ENCODE results near the gene ABLIM2. TPM values are rescaled to one million over a fixed set of nuclear protein-coding genes. Genes with fewer than 3 reads are reported as not detected.

Gene ABLIM2
- total RNA-seq, 4 donors from 2014 or later = 10.6 to 31.7 (median 20.3) TPM

GRCh38 chr4:8171266-8171665, 12.7 kb upstream of the ABLIM2 start:
- intact Hi-C loops (cut with DNase I; ENCODE audit: low total_unique reads) = no loop called here
- H3K4me3 ChIP-seq (ENCODE audit: low read depth, poor library complexity, severe bottlenecking) = no peak overlapping the region
- WGBS, 2 donors = 93 to 94% methylated on average over 7 of the region's 7 CpGs
- no peak for TF ChIP-seq POLR2A (IDR thresholded peaks at IDR 0.05)
- TF ChIP-seq, protein P1, sequence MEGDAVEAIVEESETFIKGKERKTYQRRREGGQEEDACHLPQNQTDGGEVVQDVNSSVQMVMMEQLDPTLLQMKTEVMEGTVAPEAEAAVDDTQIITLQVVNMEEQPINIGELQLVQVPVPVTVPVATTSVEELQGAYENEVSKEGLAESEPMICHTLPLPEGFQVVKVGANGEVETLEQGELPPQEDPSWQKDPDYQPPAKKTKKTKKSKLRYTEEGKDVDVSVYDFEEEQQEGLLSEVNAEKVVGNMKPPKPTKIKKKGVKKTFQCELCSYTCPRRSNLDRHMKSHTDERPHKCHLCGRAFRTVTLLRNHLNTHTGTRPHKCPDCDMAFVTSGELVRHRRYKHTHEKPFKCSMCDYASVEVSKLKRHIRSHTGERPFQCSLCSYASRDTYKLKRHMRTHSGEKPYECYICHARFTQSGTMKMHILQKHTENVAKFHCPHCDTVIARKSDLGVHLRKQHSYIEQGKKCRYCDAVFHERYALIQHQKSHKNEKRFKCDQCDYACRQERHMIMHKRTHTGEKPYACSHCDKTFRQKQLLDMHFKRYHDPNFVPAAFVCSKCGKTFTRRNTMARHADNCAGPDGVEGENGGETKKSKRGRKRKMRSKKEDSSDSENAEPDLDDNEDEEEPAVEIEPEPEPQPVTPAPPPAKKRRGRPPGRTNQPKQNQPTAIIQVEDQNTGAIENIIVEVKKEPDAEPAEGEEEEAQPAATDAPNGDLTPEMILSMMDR (IDR thresholded peaks at IDR 0.05) = no peak
- DNase-seq (ENCODE audit: low spot score in 2 of 2) = no peak

DNA sequence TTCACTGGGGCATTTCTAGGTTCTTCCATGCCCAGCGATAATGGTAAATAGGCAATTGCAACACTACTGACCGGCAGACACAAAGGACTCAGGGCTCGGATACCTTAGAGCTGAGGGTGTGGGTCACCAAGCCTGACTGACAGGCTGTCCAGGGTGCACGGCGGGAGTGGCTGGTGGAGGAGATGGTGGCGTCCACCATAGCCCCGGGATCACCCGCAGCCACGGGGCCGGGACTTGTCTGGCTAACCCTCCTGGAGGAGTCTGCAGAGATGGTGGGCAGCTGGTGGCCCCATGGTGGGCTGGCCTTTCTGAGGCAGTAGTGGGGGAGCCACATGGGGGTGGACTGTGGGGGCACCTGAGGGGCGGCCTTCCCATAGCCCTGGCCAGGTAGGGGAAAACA, 11.7 kb upstream of the ABLIM2 start:
- H3K4me3 ChIP-seq (ENCODE audit: low read depth, poor library complexity, severe bottlenecking) = no peak overlapping the region
- TF ChIP-seq, protein P1 (IDR thresholded peaks at IDR 0.05) = no peak
- no peak for TF ChIP-seq POLR2A (IDR thresholded peaks at IDR 0.05)
- no peak for DNase-seq (ENCODE audit: low spot score in 2 of 2)
- 88 to 90% methylated on average over 11 of the region's 11 CpGs for WGBS, 2 donors
- intact Hi-C loops (cut with DNase I; ENCODE audit: low total_unique reads) = no loop called here

DNA sequence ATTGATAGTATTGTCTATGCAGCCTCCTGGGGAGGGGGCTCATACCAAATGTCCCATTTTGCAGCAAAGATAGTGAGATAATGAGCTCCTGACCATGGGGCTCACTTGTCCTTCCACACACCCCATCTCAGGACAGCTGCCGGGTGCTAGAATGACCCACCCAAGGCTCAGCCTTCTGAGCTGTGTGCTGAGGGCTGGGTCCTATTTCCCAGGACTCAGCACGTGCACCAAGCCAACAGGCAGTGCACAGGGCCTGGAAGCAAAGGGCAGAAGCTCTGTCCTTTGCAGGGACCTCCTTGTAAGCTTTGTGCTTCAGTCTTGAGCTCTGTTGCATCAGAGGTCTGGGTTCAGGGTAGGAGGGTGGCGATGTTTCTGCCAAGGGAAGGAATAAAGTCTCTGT, 11.2 kb upstream of the ABLIM2 start:
- H3K4me3 ChIP-seq (ENCODE audit: low read depth, poor library complexity, severe bottlenecking) = no peak overlapping the region
- DNase-seq (ENCODE audit: low spot score in 2 of 2) = no peak
- no peak for TF ChIP-seq POLR2A (IDR thresholded peaks at IDR 0.05)
- TF ChIP-seq, protein P1 (IDR thresholded peaks at IDR 0.05) = no peak
- intact Hi-C loops (cut with DNase I; ENCODE audit: low total_unique reads) = no loop called here
- WGBS, 2 donors = 82 to 83% methylated on average over 3 of the region's 3 CpGs

DNA sequence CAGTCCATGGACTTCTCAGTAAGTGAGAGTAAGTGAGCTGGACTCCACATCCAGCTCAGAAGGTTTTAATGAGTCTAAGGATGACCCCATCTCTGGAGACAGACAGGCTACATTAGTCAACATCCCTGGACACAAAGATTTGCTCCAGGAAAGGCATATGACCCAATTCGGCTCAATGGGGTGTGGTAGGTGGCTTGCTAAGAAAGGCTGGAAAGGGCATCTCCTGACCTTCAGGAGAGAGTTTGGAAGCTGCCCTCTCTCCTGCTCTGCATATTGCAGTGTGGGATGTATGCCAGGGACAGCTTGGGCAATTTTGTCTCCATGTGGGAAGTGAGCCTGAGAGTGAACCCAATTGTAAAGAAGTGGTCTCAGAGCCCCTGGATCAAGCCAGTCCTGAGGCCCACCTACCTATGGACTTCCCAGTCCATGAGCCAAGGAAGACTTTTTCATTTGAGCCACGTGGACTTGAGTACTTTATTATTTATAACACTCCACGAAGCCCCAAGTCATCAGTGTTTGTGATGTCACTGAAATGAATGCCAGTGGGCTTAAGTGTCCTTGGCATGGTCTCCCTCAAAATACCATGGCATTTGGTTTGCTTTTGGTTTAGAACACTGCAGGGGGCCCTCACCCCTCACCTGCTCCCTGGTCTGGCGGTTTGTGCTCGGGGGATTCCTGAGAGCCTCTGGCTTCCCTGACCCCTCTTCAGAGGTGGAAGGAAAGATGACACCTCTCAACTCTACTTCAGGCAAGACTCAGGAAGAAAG, 10.4 kb upstream of the ABLIM2 start:
- intact Hi-C loops (cut with DNase I; ENCODE audit: low total_unique reads) = no loop called here
- no peak overlapping the region for H3K4me3 ChIP-seq (ENCODE audit: low read depth, poor library complexity, severe bottlenecking)
- no peak for DNase-seq (ENCODE audit: low spot score in 2 of 2)
- WGBS, 2 donors = 84% methylated on average over 5 of the region's 5 CpGs
- no peak for TF ChIP-seq POLR2A (IDR thresholded peaks at IDR 0.05)
- TF ChIP-seq, protein P1 (IDR thresholded peaks at IDR 0.05) = no peak

DNA sequence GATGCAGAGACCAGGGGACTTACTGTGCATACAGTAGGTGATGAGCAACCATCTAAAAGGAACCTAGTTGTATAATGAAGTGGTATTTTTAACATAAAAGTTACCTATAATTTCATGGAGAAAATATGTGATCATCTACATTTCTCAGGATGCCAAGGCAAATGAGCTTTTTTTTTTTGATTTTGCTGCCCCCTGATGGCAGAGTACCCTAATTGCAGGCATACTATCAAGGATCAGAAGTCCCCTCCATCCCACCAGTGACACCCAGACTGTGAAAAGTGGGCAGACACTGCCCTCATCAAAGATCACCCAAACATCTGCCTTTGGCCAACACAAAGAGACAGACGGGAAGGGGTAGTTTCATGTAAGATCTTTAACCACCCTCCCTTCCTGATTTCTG, 9.6 kb upstream of the ABLIM2 start:
- WGBS, 2 donors = 94 to 100% methylated on average over 1 of the region's 1 CpG
- intact Hi-C loops (cut with DNase I; ENCODE audit: low total_unique reads) = no loop called here
- DNase-seq (ENCODE audit: low spot score in 2 of 2) = no peak
- TF ChIP-seq, protein P1 (IDR thresholded peaks at IDR 0.05) = no peak
- no peak overlapping the region for H3K4me3 ChIP-seq (ENCODE audit: low read depth, poor library complexity, severe bottlenecking)

- no peak overlapping the region for H3K4me3 ChIP-seq (ENCODE audit: low read depth, poor library complexity, severe bottlenecking)
- 34 to 44% methylated on average over 2 of the region's 2 CpGs for WGBS, 2 donors
- DNase-seq (ENCODE audit: low spot score in 2 of 2) = no peak
- TF ChIP-seq POLR2A (IDR thresholded peaks at IDR 0.05) = no peak
- TF ChIP-seq, protein P1 (IDR thresholded peaks at IDR 0.05) = no peak
- intact Hi-C loops (cut with DNase I; ENCODE audit: low total_unique reads) = no loop called here
Measured at GRCh38 chr4:8167815-8168214, 9.2 kb upstream of the ABLIM2 start.

All from lower leg skin (tissue), 4 donors.